ENCODE results near the gene STK40. TPM values are rescaled to one million over a fixed set of nuclear protein-coding genes. Genes with fewer than 3 reads are reported as not detected.
A peak's percentile ranks its signal among the peaks of the same experiment; 100 is the strongest.

Gene STK40
- total RNA-seq, 6 donors from 2014 or later, result 26.2 to 100 (median 69.1) TPM

DNA sequence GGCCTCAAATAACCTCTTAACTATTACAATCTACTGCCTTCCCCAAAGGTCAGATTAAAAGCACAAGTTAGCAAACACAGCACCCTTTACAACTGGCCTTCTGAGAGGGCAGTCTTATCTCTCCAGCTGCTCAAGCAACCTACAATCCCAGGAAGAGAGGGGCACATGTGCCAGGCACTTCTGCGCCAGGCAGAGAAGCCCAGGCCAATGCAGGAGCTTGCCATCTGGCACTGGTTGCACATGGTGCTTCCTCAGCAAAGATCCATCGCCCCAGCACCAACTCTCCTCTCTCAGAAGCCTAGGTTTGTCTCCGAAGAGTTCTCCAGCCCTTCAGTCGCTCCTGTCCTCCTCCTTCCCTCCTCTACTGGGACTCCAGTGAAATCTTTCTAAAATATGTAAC lies 2.5 kb downstream of the STK40 start:
- TF ChIP-seq, protein P1, sequence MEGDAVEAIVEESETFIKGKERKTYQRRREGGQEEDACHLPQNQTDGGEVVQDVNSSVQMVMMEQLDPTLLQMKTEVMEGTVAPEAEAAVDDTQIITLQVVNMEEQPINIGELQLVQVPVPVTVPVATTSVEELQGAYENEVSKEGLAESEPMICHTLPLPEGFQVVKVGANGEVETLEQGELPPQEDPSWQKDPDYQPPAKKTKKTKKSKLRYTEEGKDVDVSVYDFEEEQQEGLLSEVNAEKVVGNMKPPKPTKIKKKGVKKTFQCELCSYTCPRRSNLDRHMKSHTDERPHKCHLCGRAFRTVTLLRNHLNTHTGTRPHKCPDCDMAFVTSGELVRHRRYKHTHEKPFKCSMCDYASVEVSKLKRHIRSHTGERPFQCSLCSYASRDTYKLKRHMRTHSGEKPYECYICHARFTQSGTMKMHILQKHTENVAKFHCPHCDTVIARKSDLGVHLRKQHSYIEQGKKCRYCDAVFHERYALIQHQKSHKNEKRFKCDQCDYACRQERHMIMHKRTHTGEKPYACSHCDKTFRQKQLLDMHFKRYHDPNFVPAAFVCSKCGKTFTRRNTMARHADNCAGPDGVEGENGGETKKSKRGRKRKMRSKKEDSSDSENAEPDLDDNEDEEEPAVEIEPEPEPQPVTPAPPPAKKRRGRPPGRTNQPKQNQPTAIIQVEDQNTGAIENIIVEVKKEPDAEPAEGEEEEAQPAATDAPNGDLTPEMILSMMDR (IDR thresholded peaks at IDR 0.05), result no peak
- TF ChIP-seq POLR2A (IDR thresholded peaks at IDR 0.05) (no peak), POLR2AphosphoS5 (IDR thresholded peaks at IDR 0.05) (no peak), EP300 (IDR thresholded peaks at IDR 0.05) (no peak)
- DNase-seq (no peak), ATAC-seq (ENCODE audit: low FRiP score in 2 of 2) (no peak)
- Histone ChIP-seq H3K27ac (peak overlapping the region in 2 of 4 donors; percentile 19 to 36), H3K27me3 (no peaks in the 10 kb centered on the region), H3K4me3 (no peak overlapping the region), H3K36me3 (peaks cover 0 to 1% (median 0%) of the 10 kb centered on the region in 4 donors), H3K4me1 (peaks cover 50 to 74% (median 66%) of the 10 kb centered on the region in 4 donors), H3K9me3 (no peaks in the 10 kb centered on the region)
- WGBS, 2 donors, result 55 to 72% methylated on average over 4 of the region's 4 CpGs

DNA sequence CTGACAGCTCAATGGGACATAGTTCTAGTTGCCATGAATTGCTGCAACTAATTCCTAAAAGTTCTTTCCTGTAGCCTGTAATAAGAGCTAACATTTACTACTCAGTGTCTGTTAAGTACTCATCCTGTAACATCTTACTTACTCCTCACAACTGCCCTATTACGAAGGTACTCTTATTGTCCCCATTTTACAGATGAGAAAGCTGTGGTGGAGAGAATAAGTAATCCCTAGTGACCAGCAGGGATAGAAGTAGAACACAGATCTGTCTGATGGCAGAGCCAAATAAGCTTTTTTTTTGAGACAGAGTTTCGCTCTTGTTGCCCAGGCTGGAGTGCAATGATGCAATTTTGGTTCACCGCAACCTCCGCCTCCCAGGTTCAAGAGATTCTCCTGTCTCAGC lies 3.1 kb downstream of the STK40 start:
- no peak for TF ChIP-seq POLR2AphosphoS5 (IDR thresholded peaks at IDR 0.05)
- H3K4me3 ChIP-seq, result no peak overlapping the region
- DNase-seq (no peak), ATAC-seq (ENCODE audit: low FRiP score in 2 of 2) (no peak)
- H3K36me3 ChIP-seq, result peaks cover 0 to 7% (median 0%) of the 10 kb centered on the region in 4 donors
- no peaks in the 10 kb centered on the region for H3K27me3 ChIP-seq
- peaks cover 50 to 69% (median 66%) of the 10 kb centered on the region in 4 donors for H3K4me1 ChIP-seq
- peak overlapping the region in 1 of 4 donors; percentile 19 for H3K27ac ChIP-seq
- no peaks in the 10 kb centered on the region for H3K9me3 ChIP-seq
- WGBS, 2 donors, result 81 to 84% methylated on average over 4 of the region's 4 CpGs

DNA sequence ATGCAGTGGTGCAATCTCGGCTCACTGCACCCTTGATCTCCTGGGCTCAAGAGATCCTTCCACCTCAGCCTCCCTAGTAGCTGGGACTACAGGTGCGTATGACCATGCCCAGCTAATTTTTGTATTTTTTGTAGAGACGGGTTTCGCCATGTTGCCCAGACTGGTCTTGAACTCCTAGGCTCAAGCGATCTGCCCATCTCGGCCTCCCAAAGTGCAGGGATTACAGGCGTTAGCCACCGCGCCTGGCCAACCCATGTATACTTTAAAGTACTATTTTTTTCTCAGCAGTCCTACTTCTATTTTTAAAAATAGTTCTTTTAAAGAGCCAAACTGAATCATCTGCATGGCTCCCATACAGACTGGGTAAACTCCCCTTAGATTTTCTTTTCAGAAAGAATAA lies 3.5 kb downstream of the STK40 start:
- Histone ChIP-seq H3K4me3 (no peak overlapping the region), H3K36me3 (peaks cover 0 to 10% (median 0%) of the 10 kb centered on the region in 4 donors), H3K4me1 (peaks cover 47 to 66% (median 63%) of the 10 kb centered on the region in 4 donors), H3K27ac (peak overlapping the region in 1 of 4 donors; percentile 19), H3K27me3 (no peaks in the 10 kb centered on the region), H3K9me3 (no peaks in the 10 kb centered on the region)
- no peak for ATAC-seq (ENCODE audit: low FRiP score in 2 of 2)
- TF ChIP-seq EP300 (IDR thresholded peaks at IDR 0.05), result no peak
- TF ChIP-seq POLR2AphosphoS5 (IDR thresholded peaks at IDR 0.05), result no peak
- no peak for TF ChIP-seq POLR2A (IDR thresholded peaks at IDR 0.05)
- DNase-seq, result no peak
- 92% methylated on average over 9 of the region's 9 CpGs for WGBS, 2 donors

DNA sequence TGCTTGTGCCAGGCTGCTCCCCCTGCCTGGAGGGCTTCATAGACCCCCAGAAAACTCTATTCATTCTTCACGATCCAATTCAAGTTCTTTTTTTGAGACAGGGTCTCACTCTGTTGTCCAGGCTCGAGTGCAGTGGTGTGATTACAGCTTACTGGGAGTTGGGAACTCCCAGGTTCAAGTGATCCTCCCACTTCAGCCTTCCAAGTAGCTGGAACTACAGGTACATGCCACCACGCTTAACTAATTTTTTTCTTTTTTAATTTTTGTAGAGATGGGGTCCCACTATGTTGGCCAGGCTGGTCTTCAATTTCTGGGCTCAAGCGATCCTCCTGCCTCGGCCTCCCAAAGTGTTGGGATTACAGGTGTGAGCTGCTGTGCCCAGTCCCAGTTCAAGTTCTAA lies 4.3 kb downstream of the STK40 start:
- ATAC-seq (ENCODE audit: low FRiP score in 2 of 2) (no peak), DNase-seq (no peak)
- Histone ChIP-seq H3K27ac (peak overlapping the region; percentile 28 to 77 (median 50)), H3K4me3 (no peak overlapping the region), H3K4me1 (peaks cover 40 to 59% (median 58%) of the 10 kb centered on the region in 4 donors), H3K9me3 (no peaks in the 10 kb centered on the region), H3K36me3 (peaks cover 0 to 10% (median 0%) of the 10 kb centered on the region in 4 donors), H3K27me3 (no peaks in the 10 kb centered on the region)
- TF ChIP-seq POLR2AphosphoS5 (IDR thresholded peaks at IDR 0.05), result no peak
- no peak for TF ChIP-seq EP300 (IDR thresholded peaks at IDR 0.05)
- TF ChIP-seq POLR2A (IDR thresholded peaks at IDR 0.05), result no peak
- TF ChIP-seq, protein P1 (IDR thresholded peaks at IDR 0.05), result no peak
- 92 to 94% methylated on average over 5 of the region's 5 CpGs for WGBS, 2 donors

DNA sequence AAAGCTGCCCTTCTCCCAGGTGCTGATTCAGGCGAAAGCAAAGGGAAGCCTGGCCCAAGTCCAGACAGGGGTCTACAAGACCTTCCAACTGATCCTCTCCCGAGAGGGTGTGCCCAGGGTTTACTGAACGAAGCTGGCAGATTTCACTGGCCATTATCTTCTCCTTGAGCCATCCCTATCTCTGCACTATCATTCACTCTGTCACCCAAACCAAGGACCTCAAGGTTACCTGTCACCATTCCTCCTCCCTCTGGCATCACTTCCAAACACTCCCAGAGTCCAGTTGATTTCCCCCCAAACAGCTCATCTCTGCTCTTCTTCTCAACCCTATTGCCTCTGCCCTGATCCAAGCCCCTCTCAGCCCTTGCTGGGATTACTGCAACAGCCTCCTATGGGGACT lies 4.9 kb downstream of the STK40 start:
- H3K27ac ChIP-seq, result peak overlapping the region; percentile 28 to 77 (median 50)
- TF ChIP-seq EP300 (IDR thresholded peaks at IDR 0.05), result no peak
- TF ChIP-seq, protein P1 (IDR thresholded peaks at IDR 0.05), result no peak
- no peak for TF ChIP-seq POLR2A (IDR thresholded peaks at IDR 0.05)
- no peak for TF ChIP-seq POLR2AphosphoS5 (IDR thresholded peaks at IDR 0.05)
- ATAC-seq (ENCODE audit: low FRiP score in 2 of 2), result no peak
- no peak overlapping the region for H3K4me3 ChIP-seq
- no peak for DNase-seq
- H3K9me3 ChIP-seq, result no peaks in the 10 kb centered on the region
- peaks cover 45 to 65% (median 60%) of the 10 kb centered on the region in 4 donors for H3K4me1 ChIP-seq
- no peaks in the 10 kb centered on the region for H3K27me3 ChIP-seq
- 87 to 92% methylated on average over 3 of the region's 3 CpGs for WGBS, 2 donors
- H3K36me3 ChIP-seq, result peaks cover 0 to 14% (median 0%) of the 10 kb centered on the region in 4 donors

DNA sequence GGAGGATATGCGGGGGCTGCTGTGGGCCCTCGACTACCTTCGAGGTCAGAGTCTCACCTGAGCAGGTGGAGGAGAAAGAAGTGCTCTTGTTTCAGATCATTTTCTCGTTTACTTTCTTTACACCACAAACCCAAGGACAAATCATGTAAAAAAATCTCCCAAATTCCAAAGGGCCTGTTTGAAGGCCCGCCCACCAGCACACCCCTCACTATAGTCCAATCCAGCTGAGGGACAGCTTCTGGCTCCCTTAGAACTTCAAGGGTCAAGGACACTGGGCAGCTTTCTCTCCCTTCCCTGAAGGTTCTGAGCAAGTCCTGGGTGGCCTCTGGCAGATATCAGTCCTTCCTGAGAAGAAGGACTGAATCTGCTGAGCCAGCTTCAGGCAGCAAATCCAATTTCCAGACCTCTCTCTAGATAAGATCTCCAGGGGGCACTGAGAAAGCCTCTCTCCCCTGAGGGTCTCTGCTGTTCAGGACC lies 5.5 kb downstream of the STK40 start:
- Histone ChIP-seq H3K36me3 (peaks cover 0 to 14% (median 0%) of the 10 kb centered on the region in 4 donors), H3K9me3 (no peaks in the 10 kb centered on the region), H3K27ac (peak overlapping the region; percentile 28 to 77 (median 50)), H3K4me3 (no peak overlapping the region), H3K27me3 (no peaks in the 10 kb centered on the region), H3K4me1 (peaks cover 51 to 71% (median 66%) of the 10 kb centered on the region in 4 donors)
- 70 to 72% methylated on average over 5 of the region's 5 CpGs for WGBS, 2 donors
- DNase-seq (no peak), ATAC-seq (ENCODE audit: low FRiP score in 2 of 2) (no peak)
- TF ChIP-seq, protein P1 (IDR thresholded peaks at IDR 0.05), result no peak
- TF ChIP-seq POLR2A (IDR thresholded peaks at IDR 0.05) (no peak), EP300 (IDR thresholded peaks at IDR 0.05) (no peak), POLR2AphosphoS5 (IDR thresholded peaks at IDR 0.05) (no peak)

Data from upper lobe of left lung (tissue), 6 donors.